ENCODE results near the gene SMKR1.

The SMKR1 gene

GRCh38 chr7:129502708-129503685, 666 bp downstream of the SMKR1 start:
- no peaks in the 10 kb centered on the region for H3K36me3 ChIP-seq (ENCODE audit: insufficient read depth)
- no peaks in the 10 kb centered on the region for H3K79me2 ChIP-seq (ENCODE audit: insufficient read depth, low read depth)
- H3K27me3 ChIP-seq (ENCODE audit: insufficient read depth, low read depth) = no peaks in the 10 kb centered on the region
- H4K20me1 ChIP-seq (ENCODE audit: insufficient read depth) = no peaks in the 10 kb centered on the region
- H3K4me1 ChIP-seq (ENCODE audit: low read depth, poor library complexity, severe bottlenecking) = peaks cover 7% of the 10 kb centered on the region
- no peak overlapping the region for H3K27ac ChIP-seq
- H3K9ac ChIP-seq = peak overlapping the region; percentile 67; the same call in 1 of the 2 replicates
- H2AFZ ChIP-seq (ENCODE audit: low read depth) = peak overlapping the region; percentile 99
- no peak overlapping the region for H3K4me3 ChIP-seq (IDR thresholded peaks at IDR 0.05; ENCODE audit: insufficient read depth, low read depth, low read length)
- H3K4me2 ChIP-seq = peak overlapping the region; percentile 72
- no peak for TF ChIP-seq CTCF (conservative IDR thresholded peaks at IDR 0.05; ENCODE audit: low read depth, low read length)

GRCh38 chr7:129503725-129504124, 1.4 kb downstream of the SMKR1 start:
- no peaks in the 10 kb centered on the region for H3K27me3 ChIP-seq (ENCODE audit: insufficient read depth, low read depth)
- H2AFZ ChIP-seq (ENCODE audit: low read depth) = no peak overlapping the region
- peaks cover 7% of the 10 kb centered on the region for H3K4me1 ChIP-seq (ENCODE audit: low read depth, poor library complexity, severe bottlenecking)
- H3K79me2 ChIP-seq (ENCODE audit: insufficient read depth, low read depth) = no peaks in the 10 kb centered on the region
- TF ChIP-seq CTCF (conservative IDR thresholded peaks at IDR 0.05; ENCODE audit: low read depth, low read length) = no peak
- H3K9ac ChIP-seq = no peak overlapping the region
- H3K4me3 ChIP-seq (IDR thresholded peaks at IDR 0.05; ENCODE audit: insufficient read depth, low read depth, low read length) = no peak overlapping the region
- no peaks in the 10 kb centered on the region for H3K36me3 ChIP-seq (ENCODE audit: insufficient read depth)
- no peaks in the 10 kb centered on the region for H4K20me1 ChIP-seq (ENCODE audit: insufficient read depth)
- H3K27ac ChIP-seq = no peak overlapping the region
- H3K4me2 ChIP-seq = no peak overlapping the region

GRCh38 chr7:129512192-129512591, 9.9 kb downstream of the SMKR1 start:
- no peak overlapping the region for H3K4me2 ChIP-seq
- H2AFZ ChIP-seq (ENCODE audit: low read depth) = no peak overlapping the region
- no peaks in the 10 kb centered on the region for H4K20me1 ChIP-seq (ENCODE audit: insufficient read depth)
- H3K27ac ChIP-seq = no peak overlapping the region
- no peak for TF ChIP-seq CTCF (conservative IDR thresholded peaks at IDR 0.05; ENCODE audit: low read depth, low read length)
- H3K4me3 ChIP-seq (IDR thresholded peaks at IDR 0.05; ENCODE audit: insufficient read depth, low read depth, low read length) = no peak overlapping the region
- no peaks in the 10 kb centered on the region for H3K4me1 ChIP-seq (ENCODE audit: low read depth, poor library complexity, severe bottlenecking)
- no peaks in the 10 kb centered on the region for H3K36me3 ChIP-seq (ENCODE audit: insufficient read depth)
- H3K79me2 ChIP-seq (ENCODE audit: insufficient read depth, low read depth) = no peaks in the 10 kb centered on the region
- H3K9ac ChIP-seq = no peak overlapping the region
- no peaks in the 10 kb centered on the region for H3K27me3 ChIP-seq (ENCODE audit: insufficient read depth, low read depth)

DNA sequence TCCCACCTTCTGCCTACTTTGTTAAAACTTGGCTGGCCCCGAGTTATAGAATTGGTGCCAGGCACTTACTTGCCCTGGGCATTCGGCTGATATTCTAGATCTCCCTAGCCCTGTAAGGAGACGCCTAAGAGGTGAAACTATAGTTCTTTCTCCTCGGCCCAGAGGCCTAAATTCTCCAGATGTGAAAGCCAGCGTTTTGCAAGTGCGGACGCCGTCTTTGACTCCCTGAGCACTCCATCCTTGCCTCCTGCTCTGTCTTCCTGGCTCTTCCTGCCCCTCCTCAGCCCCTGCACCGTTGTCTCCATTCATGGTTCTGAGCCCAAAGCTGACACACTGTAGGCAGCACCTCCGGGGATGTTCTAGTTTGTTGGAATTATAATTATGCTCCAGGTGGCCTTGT, 11.2 kb downstream of the SMKR1 start:
- H3K9ac ChIP-seq = no peak overlapping the region
- no peak overlapping the region for H2AFZ ChIP-seq (ENCODE audit: low read depth)
- no peak overlapping the region for H3K4me3 ChIP-seq (IDR thresholded peaks at IDR 0.05; ENCODE audit: insufficient read depth, low read depth, low read length)
- H3K27ac ChIP-seq = no peak overlapping the region
- no peaks in the 10 kb centered on the region for H4K20me1 ChIP-seq (ENCODE audit: insufficient read depth)
- no peaks in the 10 kb centered on the region for H3K36me3 ChIP-seq (ENCODE audit: insufficient read depth)
- H3K79me2 ChIP-seq (ENCODE audit: insufficient read depth, low read depth) = no peaks in the 10 kb centered on the region
- H3K27me3 ChIP-seq (ENCODE audit: insufficient read depth, low read depth) = no peaks in the 10 kb centered on the region
- no peak overlapping the region for H3K4me2 ChIP-seq
- TF ChIP-seq CTCF (conservative IDR thresholded peaks at IDR 0.05; ENCODE audit: low read depth, low read length) = no peak
- H3K4me1 ChIP-seq (ENCODE audit: low read depth, poor library complexity, severe bottlenecking) = no peaks in the 10 kb centered on the region
